Left cardiac atrium (tissue), 4 donors: ENCODE data around the gene MAPK1. TPM values are rescaled to one million over a fixed set of nuclear protein-coding genes. Genes with fewer than 3 reads are reported as not detected.
A peak's percentile ranks its signal among the peaks of the same experiment; 100 is the strongest.
"Not testable (repeated sequence)": the region's sequence is repeated elsewhere in the genome, so short reads cannot be mapped to it uniquely, and the experiment has no call there.

ENCODE experiments used
- ATAC-seq, 2 donors: fragments of 200-7000 bp; cut with Tn5 transposase; one replicate each; pipeline ENCODE4 v1.9.1; 2020; ENCODE audit warnings: mild to moderate bottlenecking in 2 of 2, moderate library complexity in 2 of 2
- DNase-seq: peaks from one replicate; pipeline ENCODE4 v3.0.0-alpha.2; 2020
- intact Hi-C, 2 donors: fragments of 100-400 bp; cut with DNase I; formaldehyde crosslinking; loops; one replicate each; pipeline versions ENCODE4 v1.14.1 to v1.15.1; 2022 to 2023
- long read RNA-seq: library from polyadenylated mRNA; unstranded; transcript quantifications from one replicate; pipeline ENCODE4 v2.0.0, GENCODE V29; 2021
- total RNA-seq, 2 donors: library from RNA; stranded (reverse); fragmentation: NEBNext Ultra II Directional; extraction: Animal tissue kit (Norgen Biotek cat#: 25700); gene quantifications; one replicate each; pipeline ENCODE4 v1.2.1, GENCODE V29; 2021
- donor health status: DM: no; HTN: yes; CAD: no.
- donor health status: DM: no; HTN: yes; CAD: no; lungs with severe emphysema.
- donor health status: DM: yes; HTN: yes; CAD: no.
- donor health status: Dilated cardiomyopathy.

The MAPK1 gene
- 100 to 1,000 TPM in 1 of 2 donors, 10 to 100 TPM in 1; 98.3 to 104 TPM for total RNA-seq
- long read RNA-seq, partial matches to known transcripts, result 2 of 86 reads
- long read RNA-seq, other reads (novel, unspliced or antisense), result 84 of 86 reads

DNA sequence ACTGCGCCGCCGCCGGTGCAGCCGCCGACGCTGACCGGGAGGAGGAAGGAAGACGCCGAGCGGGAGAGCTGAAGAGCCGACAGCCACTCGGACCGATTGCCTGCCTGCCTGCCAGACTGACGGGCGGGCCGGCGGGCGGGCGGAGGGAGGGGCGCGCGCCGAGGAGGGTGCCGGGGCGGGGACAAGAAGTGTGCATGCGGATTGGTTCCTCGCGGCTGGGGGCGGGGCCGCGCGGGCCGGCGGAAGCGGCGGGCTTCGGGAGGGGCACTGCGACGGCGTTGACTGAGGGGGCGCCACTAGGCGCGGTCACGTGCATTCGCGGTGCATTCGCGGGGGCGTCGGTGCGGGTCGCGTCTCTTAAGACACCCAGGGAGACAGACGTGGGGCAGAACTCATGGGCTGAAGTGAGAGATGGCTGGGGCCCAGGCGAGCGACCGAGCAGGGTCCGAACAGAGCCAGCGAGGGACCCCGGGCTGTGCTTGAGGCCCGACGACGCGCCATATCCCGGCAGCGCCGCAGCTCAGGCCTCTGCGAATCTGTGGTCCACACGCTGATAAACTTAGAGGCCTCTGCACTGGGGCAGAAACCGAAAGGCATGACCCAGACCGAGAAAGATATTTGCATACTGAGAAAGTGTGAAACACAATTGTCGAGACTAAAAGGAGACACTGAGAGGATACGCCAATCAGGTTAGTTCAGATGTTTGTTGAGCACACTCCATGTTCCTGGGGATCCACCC is at the start of gene MAPK1:
Gene MAPK1 (minus strand): TSS at position 118 of the 739 bp plus-strand sequence. CDS start 205 bp downstream, outside the sequence.
- intact Hi-C loops, result loop anchor here in 1 of 2 donors (10.0 kb wide), 1 partner anchor 153 kb away; no protein-coding TSS in a partner anchor
- DNase-seq (peak; percentile 95), ATAC-seq (peak; percentile 99)

DNA sequence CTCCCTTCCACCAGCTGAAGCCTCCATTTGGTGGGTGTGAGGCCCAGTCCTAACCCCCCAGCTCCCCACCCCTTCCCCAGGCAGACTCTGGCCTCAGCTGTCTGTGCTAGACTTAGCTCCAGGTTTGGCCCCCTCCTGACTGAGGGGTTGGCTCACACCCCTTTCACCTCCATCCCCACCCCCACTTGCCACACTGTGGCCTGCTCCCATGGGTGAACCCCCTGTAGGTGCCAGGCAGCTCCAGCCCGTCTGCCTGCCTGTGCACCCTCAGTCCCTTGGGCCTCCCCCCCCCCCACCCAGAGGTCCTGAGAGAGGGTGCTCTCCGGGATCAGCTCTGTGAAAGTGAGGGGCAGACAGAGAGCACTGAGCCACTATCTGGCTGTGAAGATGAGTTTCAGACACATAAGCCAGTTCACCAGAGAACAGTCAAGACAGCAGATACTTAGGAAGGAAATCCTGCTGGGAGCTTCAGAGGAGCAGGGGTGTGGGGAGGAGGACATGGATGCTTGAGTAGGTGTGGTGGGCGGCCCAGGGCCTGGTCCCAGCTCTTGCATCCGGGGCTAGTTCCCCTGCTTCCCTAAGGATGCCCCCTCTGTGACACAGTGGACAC is 49.0 kb upstream of the MAPK1 start:
- intact Hi-C loops, result no loop called here
- DNase-seq (no peak), ATAC-seq (no peak)

- ATAC-seq (no peak), DNase-seq (no peak)
- intact Hi-C loops, result no loop called here
These were observed 48.3 kb upstream of the MAPK1 start for GRCh38 chr22:21915624-21916308.

DNA sequence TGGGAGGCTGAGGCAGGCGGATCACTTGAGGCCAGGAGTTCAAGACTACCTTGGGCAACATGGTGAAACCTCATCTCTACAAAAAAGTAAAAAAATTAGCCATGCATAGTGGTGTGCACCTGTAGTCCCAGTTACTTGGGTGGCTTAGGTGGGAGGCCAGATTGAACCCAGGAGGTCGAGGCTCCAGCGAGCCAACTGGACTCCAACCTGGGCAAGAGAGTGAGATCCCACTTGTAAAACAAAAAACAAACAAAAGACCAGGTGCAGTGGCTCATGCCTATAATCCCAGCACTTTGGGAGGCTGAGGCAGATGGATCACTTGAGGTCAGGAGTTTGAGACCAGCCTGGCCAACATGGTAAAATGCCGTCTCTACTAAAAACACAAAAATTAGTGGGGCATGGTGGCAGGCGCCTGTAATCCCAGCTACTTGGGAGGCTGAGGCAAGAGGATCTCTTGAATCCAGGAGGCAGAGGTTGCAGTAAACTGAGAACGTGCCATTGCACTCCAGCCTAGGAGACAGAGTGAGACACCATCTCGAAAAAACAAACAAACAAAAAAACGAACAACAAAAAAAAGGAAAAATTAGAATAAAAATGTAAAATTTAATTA is 46.7 kb upstream of the MAPK1 start:
- ATAC-seq, intact Hi-C loops, DNase-seq: not testable (repeated sequence)

GRCh38 chr22:21910367-21910766 is 42.9 kb upstream of the MAPK1 start:
- DNase-seq, intact Hi-C loops, ATAC-seq: not testable (repeated sequence)

DNA sequence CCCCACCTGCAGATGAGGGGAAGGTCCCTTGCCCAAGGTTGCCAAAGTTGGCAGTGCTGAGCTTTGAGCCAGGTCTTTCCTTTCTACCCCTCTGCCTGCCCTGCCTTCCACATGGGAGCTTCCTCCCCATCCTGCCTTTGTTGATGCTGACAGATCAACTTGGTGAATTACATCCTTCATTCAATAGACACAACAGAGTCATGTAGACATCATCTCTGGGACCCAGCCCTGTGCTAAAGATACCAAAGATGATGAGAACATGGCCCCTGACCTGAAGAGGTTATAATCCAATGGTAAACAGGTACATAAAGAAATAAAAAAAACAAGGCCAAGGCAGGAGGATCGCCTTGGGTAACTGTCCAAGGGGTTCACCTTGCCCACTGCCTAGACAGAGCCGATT is 42.4 kb upstream of the MAPK1 start:
- DNase-seq, result no peak
- no peak for ATAC-seq
- intact Hi-C loops, result no loop called here

DNA sequence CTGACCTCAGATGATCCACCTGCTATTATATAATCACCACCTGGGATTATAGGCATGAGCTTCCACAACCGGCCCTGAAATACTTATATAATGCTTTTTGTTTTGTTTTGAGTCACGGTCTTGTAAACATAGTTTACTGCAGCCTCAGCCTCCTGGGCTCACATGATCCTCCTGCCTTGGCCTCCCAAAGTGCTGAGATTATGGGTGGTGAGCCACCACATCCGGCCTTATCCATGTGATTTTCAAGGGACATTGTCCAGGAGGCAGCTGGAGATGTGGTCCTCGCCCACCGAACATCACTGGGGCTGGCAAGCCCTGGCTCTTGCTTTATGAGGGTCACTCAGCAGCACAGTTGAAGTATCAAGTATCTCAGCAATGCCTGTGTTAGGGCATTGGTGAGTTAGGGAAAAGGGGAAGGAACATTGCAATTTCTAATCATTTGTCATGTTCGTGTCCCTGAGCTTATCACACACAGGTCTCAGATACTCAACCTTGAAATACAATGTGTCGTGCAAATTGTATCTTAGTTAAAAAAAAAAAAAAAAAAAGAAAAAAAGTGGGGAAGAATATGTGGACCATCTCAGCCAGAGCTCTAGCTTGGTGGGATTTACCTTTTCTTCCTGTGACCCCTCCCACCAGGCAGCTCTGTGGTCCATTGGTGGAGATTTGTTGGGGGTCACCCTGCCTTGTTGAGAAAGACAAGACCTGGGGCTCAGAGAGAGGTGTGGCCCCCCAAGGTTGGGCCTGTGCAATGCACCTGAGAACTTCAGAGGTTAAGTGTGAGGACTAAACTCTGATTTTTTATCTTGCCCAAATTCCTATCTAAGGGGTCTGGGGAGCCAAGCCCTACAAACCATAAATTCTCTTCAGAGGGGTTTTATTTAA is 40.4 kb upstream of the MAPK1 start:
- DNase-seq (no peak), ATAC-seq (no peak)
- intact Hi-C loops, result no loop called here

- DNase-seq, ATAC-seq, intact Hi-C loops: not testable (repeated sequence)
These were observed 37.8 kb upstream of the MAPK1 start for GRCh38 chr22:21905234-21905633.

GRCh38 chr22:21904250-21904789 is 36.9 kb upstream of the MAPK1 start:
- DNase-seq (no peak), ATAC-seq (no peak)
- intact Hi-C loops, result no loop called here

- intact Hi-C loops, result no loop called here
- no peak for DNase-seq
These were observed 35.8 kb upstream of the MAPK1 start for GRCh38 chr22:21903283-21903682.

GRCh38 chr22:21902296-21903087 is 35.0 kb upstream of the MAPK1 start:
- ATAC-seq (no peak), DNase-seq (no peak)
- intact Hi-C loops, result no loop called here

More at GRCh38 chr22:21903283-21903682, 35.8 kb upstream of the MAPK1 start:
- ATAC-seq, result no peak

DNA sequence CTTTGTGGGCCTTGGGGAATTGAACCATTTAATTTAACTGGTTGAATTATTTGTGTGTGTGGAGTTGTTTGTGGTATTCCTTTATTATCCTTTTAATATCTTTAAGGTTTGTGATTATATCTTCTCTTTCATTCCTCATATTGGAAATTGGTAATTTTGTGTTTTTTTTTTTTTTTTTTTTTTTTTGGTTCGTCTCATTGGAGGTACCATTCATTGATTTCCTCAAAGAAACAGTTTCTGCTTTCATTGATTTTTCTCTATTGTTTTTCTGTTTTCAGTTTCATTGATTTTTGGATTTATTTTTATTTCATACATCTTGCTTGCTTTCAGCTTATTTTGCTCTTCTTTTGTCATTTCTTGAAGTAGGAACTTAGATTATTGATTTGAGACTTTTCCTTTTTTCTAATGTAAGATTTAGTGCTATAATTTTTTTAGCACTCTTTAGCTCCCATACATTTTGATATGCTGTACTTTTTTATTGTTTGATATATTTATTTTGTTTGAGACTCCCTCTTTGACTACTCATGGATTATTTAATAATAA is 31.0 kb upstream of the MAPK1 start:
- intact Hi-C loops, result no loop called here

DNA sequence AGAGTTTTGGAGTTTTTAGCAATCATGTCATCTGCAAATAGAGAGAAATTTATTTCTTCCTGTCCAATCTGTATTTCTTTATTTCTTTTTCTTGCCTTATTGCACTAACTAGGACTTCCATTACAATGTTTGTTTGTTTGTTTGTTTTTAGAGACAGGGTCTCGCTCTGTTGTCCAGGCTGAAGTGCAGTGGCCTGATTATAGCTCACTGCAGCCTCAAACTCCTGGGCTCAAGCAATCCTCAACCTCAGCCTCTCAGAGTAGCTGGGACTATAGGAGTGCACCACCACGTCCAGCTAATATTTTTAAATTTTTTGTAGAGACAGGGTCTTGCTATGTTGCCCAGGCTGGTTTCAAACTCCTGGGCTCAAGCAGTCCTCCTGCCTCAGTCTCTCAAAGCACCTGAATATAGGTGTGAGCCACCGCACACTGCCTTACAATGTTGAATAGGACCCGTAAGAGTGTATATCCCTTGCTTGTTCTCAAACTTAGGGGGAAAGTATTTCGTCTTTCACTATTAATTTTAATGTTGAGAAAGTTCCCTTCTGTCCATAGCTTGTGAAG is 29.6 kb upstream of the MAPK1 start:
- intact Hi-C loops, result no loop called here
- DNase-seq (no peak), ATAC-seq (no peak)

More for the DNA sequence above, 31.0 kb upstream of the MAPK1 start:
- ATAC-seq, result no peak
- no peak for DNase-seq

DNA sequence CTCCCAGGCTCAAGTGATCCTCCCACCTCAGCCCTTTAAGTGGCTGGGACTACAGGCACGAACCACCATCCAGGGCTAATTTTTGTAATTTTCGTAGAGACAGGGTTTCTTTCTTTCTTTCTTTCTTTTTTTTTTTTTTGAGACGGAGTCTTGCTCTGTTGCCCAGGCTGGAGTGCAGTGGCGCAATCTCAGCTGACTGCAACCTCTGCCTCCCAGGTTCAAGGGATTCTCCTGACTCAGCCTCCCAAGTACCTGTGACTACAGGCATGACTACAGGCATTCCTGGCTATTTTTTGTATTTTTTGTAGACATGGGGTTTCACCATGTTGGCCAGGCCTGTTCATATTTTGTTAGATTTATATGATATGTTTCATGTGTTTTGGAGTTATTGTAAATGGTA is 28.8 kb upstream of the MAPK1 start:
- intact Hi-C loops, DNase-seq, ATAC-seq: not testable (repeated sequence)

DNA sequence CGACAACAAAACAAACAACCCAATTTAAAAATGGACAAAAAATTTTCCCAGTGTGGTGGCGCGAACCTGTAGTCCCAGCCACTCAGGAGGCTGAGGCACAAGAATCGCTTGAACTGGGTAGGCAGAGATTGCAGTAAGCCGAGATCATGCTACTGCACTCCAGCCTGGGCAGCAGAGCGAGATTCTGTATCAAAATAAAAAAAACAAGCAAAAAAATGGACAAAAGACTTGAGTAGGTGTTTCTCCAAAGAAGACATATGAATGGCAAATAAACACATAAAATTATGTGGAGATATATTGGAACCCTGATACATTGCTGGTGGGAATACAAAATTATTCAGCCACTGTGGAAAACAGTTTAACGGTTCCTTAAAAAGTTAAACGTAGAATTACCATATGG is 27.4 kb upstream of the MAPK1 start:
- intact Hi-C loops, result no loop called here
- ATAC-seq, result no peak
- DNase-seq, result no peak

DNA sequence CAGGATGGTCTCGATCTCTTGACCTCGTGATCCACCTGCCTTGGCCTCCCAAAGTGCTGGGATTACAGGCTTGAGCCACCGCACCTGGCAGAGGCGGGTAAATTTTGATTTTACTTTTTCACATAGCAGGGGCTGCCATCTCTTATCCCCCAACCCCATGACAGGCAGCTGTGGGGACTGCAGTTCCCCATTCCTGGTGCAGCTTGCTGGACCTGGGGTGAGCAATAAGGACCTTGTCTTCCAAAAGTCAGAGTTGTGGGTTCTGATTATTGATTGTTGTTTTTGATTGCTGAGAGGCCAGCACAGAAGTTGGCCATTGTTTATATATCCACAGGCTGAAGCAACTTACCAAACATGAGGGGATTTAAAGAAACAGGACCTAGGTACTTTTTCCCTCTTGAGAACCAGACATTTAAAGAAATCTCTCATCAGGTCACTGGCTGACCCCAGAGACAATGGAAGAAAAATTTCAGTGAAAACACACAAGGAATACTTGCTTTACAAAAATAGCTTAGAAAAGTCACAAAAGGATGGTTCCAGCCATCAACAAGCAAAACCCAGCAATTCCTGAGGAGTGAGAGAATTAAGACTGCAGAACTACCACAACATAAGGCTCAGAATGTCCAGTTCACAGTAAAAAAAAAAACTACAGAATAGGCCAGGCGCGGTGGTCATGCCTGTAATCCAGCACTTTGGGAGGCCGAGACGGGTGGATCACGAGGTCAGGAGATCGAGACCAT is 22.0 kb upstream of the MAPK1 start:
- no peak for ATAC-seq
- no peak for DNase-seq
- intact Hi-C loops, result no loop called here
